OCI-LY3 (cell line): Measurements from ENCODE around the gene NT5M.

Experiments used
- H2AFZ ChIP-seq: fragments of 200-600, 300-600 bp; shearing (Covaris generic); 2 replicates; pipeline ENCODE4 v1.6.0; 2014; ENCODE audit warnings: antibody characterized with exemption, low read depth, low read length
- H3K27ac ChIP-seq: fragments of 200-600, 300-600 bp; sonication (generic); 2 replicates; pipeline ENCODE4 v1.5.1; 2014; ENCODE audit warnings: mild to moderate bottlenecking, low read length, moderate library complexity, mixed read lengths
- H3K27me3 ChIP-seq: fragments of 200-600, 300-600 bp; sonication (generic); 2 replicates; pipeline ENCODE4 v1.6.1; 2014; ENCODE audit warnings: low read depth, low read length, mixed read lengths
- H3K36me3 ChIP-seq: fragments of 200-600, 300-600 bp; sonication (generic); replicated peaks from 2 replicates; pipeline ENCODE3; 2014; ENCODE audit warnings: low read depth, low read length, mixed read lengths
- H3K4me1 ChIP-seq: fragments of 300-600, 200-600 bp; sonication (generic); 2 replicates; pipeline ENCODE4 v1.6.1; 2014; ENCODE audit warnings: low read length, mixed read lengths
- H3K4me2 ChIP-seq: fragments of 200-600, 300-600 bp; sonication (generic); 2 replicates; pipeline ENCODE4 v1.6.1; 2014; ENCODE audit warnings: low read length, mixed read lengths
- H3K4me3 ChIP-seq: fragments of 300-600, 200-600 bp; sonication (generic); 2 replicates; pipeline ENCODE4 v1.5.1; 2014; ENCODE audit warnings: antibody characterized with exemption, mild to moderate bottlenecking, low read length, moderate library complexity
- H3K79me2 ChIP-seq: fragments of 300-600, 200-600 bp; shearing (Covaris generic); 2 replicates; pipeline ENCODE4 v1.6.1; 2014; ENCODE audit warnings: mild to moderate bottlenecking, low read length, mixed read lengths
- H3K9ac ChIP-seq: fragments of 300-600, 200-600 bp; shearing (Covaris generic); 2 replicates; pipeline ENCODE4 v1.6.0; 2014; ENCODE audit warnings: mild to moderate bottlenecking, low read length, moderate library complexity
- H3K9me3 ChIP-seq: fragments of 200-600, 300-600 bp; shearing (Covaris generic); 2 replicates; pipeline ENCODE4 v1.6.1; 2014; ENCODE audit warnings: low read length, mixed read lengths; ENCODE audit not compliant: insufficient read depth
- H4K20me1 ChIP-seq: fragments of 200-600, 300-600 bp; sonication (generic); 2 replicates; pipeline ENCODE4 v1.6.1; 2016; ENCODE audit warnings: low read length, mixed read lengths; ENCODE audit not compliant: insufficient read depth
- EZH2phosphoT487 ChIP-seq: fragments of 200-600 bp; shearing (Covaris generic); IDR thresholded peaks from 2 replicates; pipeline ENCODE4 v1.6.1; 2018; ENCODE audit warnings: antibody characterized with exemption, mixed run types, low read depth
- TF ChIP-seq, protein P1 (sequence below): fragments of 200-600, 300-600 bp; sonication (generic); IDR thresholded peaks from 2 replicates; pipeline ENCODE4 v1.5.1; 2014; ENCODE audit warnings: antibody characterized with exemption, low read length, low read depth

The NT5M gene

DNA sequence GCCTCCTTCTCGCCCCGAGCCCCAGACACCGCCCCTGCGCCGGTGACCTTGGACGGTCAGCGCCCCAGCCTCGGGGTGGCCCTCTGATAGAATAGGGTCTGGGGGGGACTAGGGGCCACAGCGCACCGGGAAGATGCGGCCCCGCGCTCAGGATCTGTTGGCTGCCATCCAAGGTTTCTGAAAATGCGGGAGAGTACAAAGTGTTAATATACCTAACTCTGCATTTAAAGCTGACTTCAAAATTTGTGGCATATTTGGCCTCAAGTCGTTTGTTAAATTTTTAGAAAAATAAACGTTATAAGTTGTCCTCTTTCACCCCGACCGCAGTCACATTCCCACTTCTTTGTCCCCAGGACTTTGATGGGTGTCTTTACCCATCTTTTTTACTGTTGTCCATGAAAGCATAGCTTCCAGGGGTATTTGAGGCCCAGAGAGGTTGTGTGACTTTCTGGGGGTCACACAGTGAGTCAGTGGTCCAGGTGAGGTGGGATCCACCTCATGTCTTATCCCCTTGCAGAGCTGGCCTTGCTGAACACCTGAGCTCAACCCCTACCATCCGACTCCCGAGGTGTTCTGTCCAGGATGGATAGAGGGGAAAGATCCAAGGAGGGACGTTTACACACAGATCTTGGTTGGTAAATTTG lies 796 bp downstream of the NT5M start:
- H3K79me2 ChIP-seq, result peaks cover 6% of the 10 kb centered on the region; the same call in 1 of the 2 replicates
- H3K9ac ChIP-seq, result peak overlapping the region; percentile 75
- peak overlapping the region; percentile 91 for H3K4me2 ChIP-seq
- H3K27me3 ChIP-seq, result no peaks in the 10 kb centered on the region
- no peak overlapping the region for H3K27ac ChIP-seq
- H2AFZ ChIP-seq, result no peak overlapping the region; the same call in 1 of the 2 replicates
- H3K4me3 ChIP-seq, result peak overlapping the region; percentile 77
- H4K20me1 ChIP-seq, result no peaks in the 10 kb centered on the region
- no peaks in the 10 kb centered on the region for H3K36me3 ChIP-seq
- TF ChIP-seq EZH2phosphoT487, result no peak
- TF ChIP-seq, protein P1, sequence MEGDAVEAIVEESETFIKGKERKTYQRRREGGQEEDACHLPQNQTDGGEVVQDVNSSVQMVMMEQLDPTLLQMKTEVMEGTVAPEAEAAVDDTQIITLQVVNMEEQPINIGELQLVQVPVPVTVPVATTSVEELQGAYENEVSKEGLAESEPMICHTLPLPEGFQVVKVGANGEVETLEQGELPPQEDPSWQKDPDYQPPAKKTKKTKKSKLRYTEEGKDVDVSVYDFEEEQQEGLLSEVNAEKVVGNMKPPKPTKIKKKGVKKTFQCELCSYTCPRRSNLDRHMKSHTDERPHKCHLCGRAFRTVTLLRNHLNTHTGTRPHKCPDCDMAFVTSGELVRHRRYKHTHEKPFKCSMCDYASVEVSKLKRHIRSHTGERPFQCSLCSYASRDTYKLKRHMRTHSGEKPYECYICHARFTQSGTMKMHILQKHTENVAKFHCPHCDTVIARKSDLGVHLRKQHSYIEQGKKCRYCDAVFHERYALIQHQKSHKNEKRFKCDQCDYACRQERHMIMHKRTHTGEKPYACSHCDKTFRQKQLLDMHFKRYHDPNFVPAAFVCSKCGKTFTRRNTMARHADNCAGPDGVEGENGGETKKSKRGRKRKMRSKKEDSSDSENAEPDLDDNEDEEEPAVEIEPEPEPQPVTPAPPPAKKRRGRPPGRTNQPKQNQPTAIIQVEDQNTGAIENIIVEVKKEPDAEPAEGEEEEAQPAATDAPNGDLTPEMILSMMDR, result no peak
- no peaks in the 10 kb centered on the region for H3K9me3 ChIP-seq
- H3K4me1 ChIP-seq, result peaks cover 28% of the 10 kb centered on the region

GRCh38 chr17:17304521-17304985 lies 1.4 kb downstream of the NT5M start:
- Histone ChIP-seq H3K36me3 (no peaks in the 10 kb centered on the region), H3K27ac (no peak overlapping the region), H3K27me3 (no peaks in the 10 kb centered on the region), H3K4me3 (peak overlapping the region; percentile 77), H3K4me2 (peak overlapping the region; percentile 91), H3K9me3 (no peaks in the 10 kb centered on the region), H3K79me2 (peaks cover 6% of the 10 kb centered on the region; the same call in 1 of the 2 replicates), H3K9ac (peak overlapping the region; percentile 75), H2AFZ (no peak overlapping the region), H4K20me1 (no peaks in the 10 kb centered on the region), H3K4me1 (peaks cover 28% of the 10 kb centered on the region)
- no peak for TF ChIP-seq EZH2phosphoT487
- TF ChIP-seq, protein P1, result no peak

DNA sequence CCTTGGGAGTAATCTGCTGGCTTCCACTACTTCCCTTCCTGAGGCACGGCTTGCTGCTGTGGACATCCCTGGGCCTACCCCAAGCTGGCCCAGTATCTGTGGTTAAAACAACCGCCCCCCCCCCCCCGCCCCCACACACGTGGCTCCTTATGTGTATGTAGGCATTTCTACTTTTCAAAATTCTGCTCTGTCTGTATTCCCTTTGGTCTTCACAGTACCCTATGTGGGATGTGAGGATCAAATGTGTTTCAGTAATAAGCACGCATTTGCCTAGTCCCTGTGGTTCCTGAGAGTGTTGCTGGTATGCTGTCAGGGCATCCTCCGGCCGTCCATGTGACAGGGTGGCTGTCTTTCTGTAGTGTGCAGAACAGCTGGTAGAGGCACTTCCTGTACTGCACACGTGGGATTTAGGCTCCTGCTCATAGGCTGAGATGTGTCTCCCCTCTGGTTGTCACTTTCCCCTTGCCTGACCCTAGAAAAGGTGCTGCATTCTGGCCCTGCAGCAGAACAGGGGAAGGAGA lies 2.2 kb downstream of the NT5M start:
- no peaks in the 10 kb centered on the region for H3K36me3 ChIP-seq
- no peaks in the 10 kb centered on the region for H3K27me3 ChIP-seq
- H4K20me1 ChIP-seq, result no peaks in the 10 kb centered on the region
- H3K4me1 ChIP-seq, result peaks cover 24% of the 10 kb centered on the region
- peak overlapping the region; percentile 77 for H3K4me3 ChIP-seq
- no peak overlapping the region for H3K9ac ChIP-seq
- TF ChIP-seq, protein P1, result no peak
- no peak for TF ChIP-seq EZH2phosphoT487
- peak overlapping the region; percentile 12; the same call in 1 of the 2 replicates for H2AFZ ChIP-seq
- H3K79me2 ChIP-seq, result peaks cover 6% of the 10 kb centered on the region; the same call in 1 of the 2 replicates
- H3K9me3 ChIP-seq, result no peaks in the 10 kb centered on the region
- H3K27ac ChIP-seq, result no peak overlapping the region
- H3K4me2 ChIP-seq, result peak overlapping the region; percentile 91

- Histone ChIP-seq H4K20me1 (no peaks in the 10 kb centered on the region), H3K9me3 (no peaks in the 10 kb centered on the region), H3K36me3 (no peaks in the 10 kb centered on the region), H3K27ac (no peak overlapping the region), H3K4me2 (no peak overlapping the region), H2AFZ (no peak overlapping the region), H3K79me2 (no peaks in the 10 kb centered on the region), H3K27me3 (no peaks in the 10 kb centered on the region), H3K9ac (no peak overlapping the region), H3K4me3 (no peak overlapping the region), H3K4me1 (peaks cover 17% of the 10 kb centered on the region)
- TF ChIP-seq, protein P1, result no peak
- TF ChIP-seq EZH2phosphoT487, result no peak
Observed at GRCh38 chr17:17309356-17309755, 6.2 kb downstream of the NT5M start.
